Smooth muscle cell of trachea (primary cell): ENCODE measurements around the gene TUFM. TPM values are rescaled to one million over a fixed set of nuclear protein-coding genes. Genes with fewer than 3 reads are reported as not detected.

ENCODE experiments used
- total RNA-seq: library from RNA; depleted of rRNA; stranded (reverse); fragments of >200 nt; gene quantifications from 2 replicates; pipeline ENCODE4 v1.2.1, GENCODE V29; 2014

Gene TUFM
- total RNA-seq, result 128 and 129 TPM in 2 replicates

DNA sequence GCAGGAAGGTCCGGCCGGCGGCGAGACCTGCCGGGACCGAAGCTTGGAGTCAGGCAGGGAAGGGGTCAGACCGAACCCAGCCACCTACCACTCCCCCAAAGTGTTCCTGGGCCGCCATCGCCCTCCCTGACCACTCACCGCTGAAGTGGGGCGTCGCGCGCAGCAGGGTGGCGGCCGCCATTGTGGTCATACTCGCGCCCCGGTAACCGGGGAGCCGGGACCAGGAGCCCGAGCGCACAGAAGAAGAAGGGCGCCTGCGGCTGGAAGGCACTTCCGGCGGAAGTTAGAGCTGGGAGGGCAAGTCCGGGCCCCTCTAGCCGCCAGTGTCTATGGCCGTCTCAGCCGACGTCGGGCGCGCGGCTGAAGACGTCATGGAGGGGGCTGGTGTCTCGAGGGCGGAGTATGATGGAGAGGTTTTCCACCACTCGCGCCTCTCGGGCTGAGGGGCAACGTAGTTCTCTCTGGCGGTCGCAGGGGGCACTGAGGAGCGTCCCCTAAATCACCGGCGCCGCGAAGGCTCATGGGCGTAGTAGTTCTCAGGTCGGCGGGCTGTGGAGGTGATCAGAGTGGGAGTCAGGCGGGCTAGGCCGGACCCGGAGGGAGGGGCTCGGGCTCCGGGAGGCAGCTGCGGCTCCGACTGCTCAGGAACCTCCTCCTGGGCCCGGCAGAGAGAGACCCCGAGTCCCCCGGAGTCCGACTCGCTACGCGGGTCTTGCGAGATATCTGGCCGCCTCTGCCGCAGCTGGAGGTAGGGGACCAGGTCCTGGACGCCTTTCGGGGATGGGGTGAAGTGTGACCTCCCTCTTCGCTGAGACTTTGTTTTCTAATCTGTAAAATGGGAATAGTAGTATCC, at the start of gene TUFM:
TSS of gene TUFM (minus strand) at position 269 of the 853 bp plus-strand sequence. CDS start at position 190, 79 bp downstream.

DNA sequence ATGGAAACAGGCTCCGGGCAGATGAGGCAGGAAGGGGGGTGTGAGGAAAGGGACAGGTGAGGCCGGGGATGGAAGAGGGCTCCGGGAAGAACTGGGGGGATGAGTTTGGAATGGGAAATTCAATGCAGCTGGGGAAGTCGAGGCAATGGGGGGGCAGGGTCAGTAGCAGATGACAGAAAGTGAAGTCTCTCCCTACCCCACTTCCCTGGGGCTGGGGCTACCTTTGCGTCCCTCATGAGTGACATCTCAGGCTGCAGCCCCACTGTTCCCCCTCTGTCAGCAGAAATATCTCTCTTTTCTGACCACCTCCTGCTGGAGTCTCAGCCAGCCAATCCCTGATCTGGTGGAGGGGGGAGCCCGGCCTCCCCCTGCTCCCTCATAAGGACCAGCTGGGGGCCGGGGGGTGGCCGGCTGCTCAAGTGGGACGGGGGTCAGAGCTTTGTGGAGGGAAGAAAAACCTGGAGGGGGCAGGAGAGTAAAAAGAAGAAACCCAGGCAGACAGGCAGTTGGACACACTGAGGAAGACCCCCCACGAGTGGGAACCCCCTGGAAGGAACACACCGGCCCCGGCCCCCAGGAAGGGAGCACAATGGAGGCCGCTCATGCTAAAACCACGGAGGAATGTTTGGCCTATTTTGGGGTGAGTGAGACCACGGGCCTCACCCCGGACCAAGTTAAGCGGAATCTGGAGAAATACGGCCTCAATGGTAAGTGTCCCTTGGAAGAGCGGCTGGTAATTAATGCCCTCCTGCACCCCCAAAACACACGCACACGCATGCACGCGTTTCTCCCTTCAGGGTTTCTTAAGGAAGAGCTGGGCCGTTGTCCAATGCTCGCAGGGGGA, 32.2 kb upstream of the TUFM start, which contains the start of gene ATP2A1:
TSS of gene ATP2A1 (plus strand) at position 406 of the 844 bp plus-strand sequence. CDS start at position 590, 184 bp downstream.

DNA sequence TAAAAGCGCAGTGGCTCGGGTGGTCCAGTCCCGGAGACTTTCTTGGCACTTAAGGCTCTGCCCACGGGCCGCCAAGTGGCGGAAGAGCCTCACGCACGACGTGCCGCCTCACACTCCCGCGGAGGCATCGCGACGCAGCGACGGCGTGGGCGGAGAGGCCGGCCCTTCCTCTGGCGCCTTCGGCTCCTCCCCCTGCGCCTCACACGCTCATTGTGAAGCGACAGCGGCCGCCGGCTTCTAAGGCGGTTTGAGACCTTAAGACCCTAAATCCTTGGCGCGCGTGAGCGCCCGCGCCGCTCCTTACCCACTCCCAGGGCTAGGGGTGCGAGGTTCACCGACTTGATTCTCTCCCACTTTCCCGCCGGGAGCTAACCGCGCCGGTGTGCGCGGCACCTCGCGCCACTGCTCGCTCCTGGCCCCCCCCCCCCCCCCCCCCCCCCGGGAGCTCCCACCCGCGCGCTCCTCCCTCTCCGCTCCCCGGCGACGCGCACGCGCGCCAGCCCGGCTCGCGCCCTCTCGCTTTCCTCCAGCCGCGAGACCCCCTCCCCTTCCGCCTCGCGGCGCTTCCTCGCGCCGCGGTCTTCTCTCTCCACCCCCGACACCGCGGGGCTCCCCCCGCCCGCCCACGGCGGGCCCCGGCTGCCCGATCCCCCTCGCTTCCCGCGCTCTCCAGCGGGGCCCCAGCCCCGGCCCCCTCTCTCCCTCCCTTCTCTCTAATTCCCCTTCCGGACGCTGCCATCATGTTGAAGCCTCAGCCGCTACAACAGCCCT, 23.4 kb downstream of the TUFM start, which contains the start of gene ATXN2L:
TSS of gene ATXN2L (plus strand) at position 480 of the 771 bp plus-strand sequence. CDS start at position 741, 261 bp downstream.

Other genes with a start within 250 kb of the TUFM start
- gene SULT1A2, start 249.3 kb downstream of the TUFM start, total RNA-seq, result 0.15 TPM in 1 of 2 replicates, not detected in the other
- gene SULT1A1, start 236.3 kb downstream of the TUFM start, total RNA-seq, result 0.58 and 3.8 TPM in 2 replicates
- 0.15 TPM in 1 of 2 replicates, not detected in the other for gene NPIPB8, start 208.3 kb downstream of the TUFM start, total RNA-seq
- gene EIF3C, start 134.9 kb downstream of the TUFM start, total RNA-seq, result 116 and 191 TPM in 2 replicates
- gene NPIPB9, start 94.6 kb downstream of the TUFM start, total RNA-seq, result 2.0 and 3.2 TPM in 2 replicates
- 48.0 and 50.9 TPM in 2 replicates for gene ATXN2L, start 23.3 kb downstream of the TUFM start, total RNA-seq
- gene SH2B1, start 17.5 kb upstream of the TUFM start, total RNA-seq, result 16.3 and 20.2 TPM in 2 replicates
- 0.44 and 0.99 TPM in 2 replicates for gene ATP2A1, start 32.1 kb upstream of the TUFM start, total RNA-seq
- 32.4 and 42.8 TPM in 2 replicates for gene RABEP2, start 78.9 kb upstream of the TUFM start, total RNA-seq
- gene CD19, start 85.6 kb upstream of the TUFM start, total RNA-seq, result not detected in 2 replicates
- gene NFATC2IP, start 104.6 kb upstream of the TUFM start, total RNA-seq, result 19.0 and 22.5 TPM in 2 replicates
- gene SPNS1, start 128.4 kb upstream of the TUFM start, total RNA-seq, result 34.8 and 64.7 TPM in 2 replicates
- 0.99 and 1.5 TPM in 2 replicates for gene LAT, start 138.7 kb upstream of the TUFM start, total RNA-seq